HepG2 (cell line): Measurements from ENCODE around the gene DOK7. TPM values are rescaled to one million over a fixed set of nuclear protein-coding genes. Genes with fewer than 3 reads are reported as not detected.

Experiments
- ATAC-seq: fragments of 200-7000 bp; cut with Tn5 transposase; 3 replicates; pipeline ENCODE4 v1.9.1; 2020; ENCODE audit warnings: mild to moderate bottlenecking, moderate library complexity
- BruUV-seq: library from RNA; stranded (reverse); fragments of 400-500 nt; replicated peaks from 2 replicates; lab custom pipeline; 2021; lab: Mats Ljungman, UMichigan
- CTCF ChIA-PET: fragments of 300-600 bp; formaldehyde crosslinking; extraction: SDS; loops from one replicate; lab custom pipeline; 2021; ENCODE audit warnings: low total read pairs, inconsistent platforms, low intra/inter-chr PET ratio; lab: Yijun Ruan, JAX
- POLR2A ChIA-PET: fragments of 350-600 bp; sonication (Branson Sonifier 250); formaldehyde crosslinking; loops from one replicate; lab custom pipeline; 2020; ENCODE audit warnings: antibody characterized with exemption, inconsistent platforms; lab: Yijun Ruan, JAX
- DNase-seq: peaks from one replicate; pipeline ENCODE4 v3.0.0-alpha.2; 2015; ENCODE audit warnings: low spot score
- FAIRE-seq: peaks from 3 replicates; lab custom pipeline; 2011; peaks lifted over from hg19 to GRCh38; lab: Jason Lieb, UNC
- H2AFZ ChIP-seq: one replicate; pipeline ENCODE4 v1.6.1; 2011; ENCODE audit warnings: low read length, inconsistent platforms
- H3K27ac ChIP-seq: fragments of 300-600 bp; 3 replicates; pipeline ENCODE4 v1.8.0; 2011; ENCODE audit warnings: mixed run types, mild to moderate bottlenecking, mixed read lengths, low read length, inconsistent platforms; ENCODE audit not compliant: insufficient read depth; ENCODE audit errors: extremely low read length
- H3K27me3 ChIP-seq, 2 experiments: fragments of 200-600 bp in 1 of 2; 2 replicates in 1 of 2; 3 replicates in 1 of 2; pipeline versions ENCODE4 v1.6.0 to v1.8.0; 2011; ENCODE audit warnings: low read length in 2 of 2, mild to moderate bottlenecking in 2 of 2, moderate library complexity in 2 of 2, inconsistent platforms in 1 of 2; ENCODE audit not compliant: insufficient read depth in 2 of 2, control insufficient read depth in 1 of 2
- H3K36me3 ChIP-seq, 2 experiments: fragments of 200-600 bp in 1 of 2; replicated peaks in 1 of 2; 2 replicates in 1 of 2; 3 replicates in 1 of 2; pipeline versions ENCODE4 v1.5.1 to v1.8.0; 2011; ENCODE audit warnings: low read length in 2 of 2, inconsistent platforms in 1 of 2; ENCODE audit not compliant: insufficient read depth in 2 of 2, control insufficient read depth in 1 of 2
- H3K4me1 ChIP-seq: 2 replicates; pipeline ENCODE4 v1.5.1; 2012; ENCODE audit warnings: low read length, inconsistent platforms; ENCODE audit not compliant: insufficient read depth
- H3K4me2 ChIP-seq: 2 replicates; pipeline ENCODE4 v1.6.0; 2011; ENCODE audit warnings: low read depth, low read length, inconsistent platforms
- H3K4me3 ChIP-seq, 3 experiments: fragments of 200-600 bp in 1 of 3; sonication (generic), shearing (Covaris generic) in 1 of 3; replicated peaks in 1 of 3; 2 replicates each; pipeline ENCODE4 v1.5.1; 2011 to 2016; ENCODE audit warnings: low read length in 3 of 3, inconsistent platforms in 2 of 3, low read depth in 2 of 3, mild to moderate bottlenecking in 2 of 3, control low read depth in 1 of 3, mixed read lengths in 1 of 3; ENCODE audit not compliant: insufficient read depth in 1 of 3
- H3K79me2 ChIP-seq: one replicate; pipeline ENCODE4 v1.6.1; 2011; ENCODE audit warnings: low read length, inconsistent platforms; ENCODE audit not compliant: insufficient read depth
- H3K9ac ChIP-seq: 2 replicates; pipeline ENCODE4 v1.6.0; 2011; ENCODE audit warnings: mild to moderate bottlenecking, low read depth, low read length, inconsistent platforms; ENCODE audit not compliant: insufficient read depth
- H3K9me3 ChIP-seq: 2 replicates; pipeline ENCODE4 v1.5.1; 2012; ENCODE audit warnings: mild to moderate bottlenecking, low read length
- H4K20me1 ChIP-seq: 2 replicates; pipeline ENCODE4 v1.6.0; 2011; ENCODE audit warnings: inconsistent platforms, mild to moderate bottlenecking, low read length, moderate library complexity; ENCODE audit not compliant: insufficient read depth
- HOXA5 ChIP-seq: sonication (generic); formaldehyde crosslinking; IDR thresholded peaks from 2 replicates; pipeline ENCODE4 v1.4.0; 2020; ENCODE audit warnings: missing genetic modification reagents
- MEF2D ChIP-seq: sonication (generic); formaldehyde crosslinking; IDR thresholded peaks from 2 replicates; pipeline ENCODE4 v1.5.1; 2020; ENCODE audit warnings: mild to moderate bottlenecking, missing genetic modification reagents
- PATZ1 ChIP-seq: sonication (generic); formaldehyde crosslinking; IDR thresholded peaks from 2 replicates; pipeline ENCODE4 v1.4.0; 2020; ENCODE audit warnings: missing genetic modification reagents
- ZBTB7A ChIP-seq: sonication (generic); formaldehyde crosslinking; IDR thresholded peaks from 2 replicates; pipeline ENCODE4 v1.8.0; 2022; ENCODE audit warnings: mild to moderate bottlenecking, missing genetic modification reagents
- ZFY ChIP-seq: sonication (generic); formaldehyde crosslinking; IDR thresholded peaks from 2 replicates; pipeline ENCODE4 v1.4.0; 2020; ENCODE audit warnings: missing genetic modification reagents
- ZNF17 ChIP-seq: sonication (generic); formaldehyde crosslinking; IDR thresholded peaks from 2 replicates; pipeline ENCODE4 v1.5.0; 2020; ENCODE audit warnings: mild to moderate bottlenecking, missing genetic modification reagents
- ZNF563 ChIP-seq: sonication (generic); formaldehyde crosslinking; IDR thresholded peaks from 2 replicates; pipeline ENCODE4 v1.8.0; 2022; ENCODE audit warnings: mild to moderate bottlenecking, moderate library complexity, missing genetic modification reagents
- ZNF629 ChIP-seq: sonication (generic); formaldehyde crosslinking; conservative IDR thresholded peaks from 2 replicates; pipeline ENCODE4 v1.5.0; 2020; ENCODE audit warnings: missing genetic modification reagents
- WGBS: methylation state at CpG from one replicate; pipeline ENCODE4 v1.1.6; 2017; ENCODE audit warnings: low lambda C conversion rate; 5-methylcytosine and 5-hydroxymethylcytosine counted together
- in situ Hi-C: cut with HindIII; loops from 2 replicates; pipeline ENCODE4 v1.10.0; 2017; ENCODE audit warnings: low pct_unique_long_range_greater_than_20kb; ENCODE audit not compliant: extremely low pct_ligation_motif_present
- intact Hi-C: fragments of 100-400 bp; cut with micrococcal nuclease; formaldehyde crosslinking; loops from one replicate; pipeline ENCODE4 v1.10.0; 2022; ENCODE audit not compliant: unreplicated experiment
- polyA plus RNA-seq, 8 experiments: library from polyadenylated mRNA; depleted of rRNA in 3 of 8; stranded (reverse) in 7 of 8; unstranded in 1 of 8; fragments of >200 nt; fragmentation: Illumina TruSeq in 4 of 8; extraction: Trizol in 4 of 8; gene quantifications; 2 replicates each; pipeline versions ENCODE4 v1.2.1 to v1.2.3, GENCODE V29; 2011 to 2016; ENCODE audit warnings: low read depth in 4 of 8, missing spikeins in 1 of 8, mixed read lengths in 1 of 8; ENCODE audit not compliant: insufficient read depth in 1 of 8
- total RNA-seq, 5 experiments: library from RNA; depleted of rRNA; stranded (reverse); fragments of >200 nt; fragmentation: Illumina TruSeq; extraction: Trizol; gene quantifications; 2 replicates each; pipeline ENCODE4 v1.2.3, GENCODE V29; 2016; ENCODE audit warnings: low read depth in 1 of 5
- TF ChIP-seq, protein P1 (sequence below): sonication (generic); formaldehyde crosslinking; conservative IDR thresholded peaks from 2 replicates; pipeline ENCODE4 v1.4.0; 2020; ENCODE audit warnings: mild to moderate bottlenecking, missing genetic modification reagents, moderate library complexity

Gene DOK7
- total and polyA plus RNA-seq, 2 of the 13 experiments (the other 11 are each of a cell fraction or from before 2014, with no cell fraction given): 0.03 to 0.07 TPM

DNA sequence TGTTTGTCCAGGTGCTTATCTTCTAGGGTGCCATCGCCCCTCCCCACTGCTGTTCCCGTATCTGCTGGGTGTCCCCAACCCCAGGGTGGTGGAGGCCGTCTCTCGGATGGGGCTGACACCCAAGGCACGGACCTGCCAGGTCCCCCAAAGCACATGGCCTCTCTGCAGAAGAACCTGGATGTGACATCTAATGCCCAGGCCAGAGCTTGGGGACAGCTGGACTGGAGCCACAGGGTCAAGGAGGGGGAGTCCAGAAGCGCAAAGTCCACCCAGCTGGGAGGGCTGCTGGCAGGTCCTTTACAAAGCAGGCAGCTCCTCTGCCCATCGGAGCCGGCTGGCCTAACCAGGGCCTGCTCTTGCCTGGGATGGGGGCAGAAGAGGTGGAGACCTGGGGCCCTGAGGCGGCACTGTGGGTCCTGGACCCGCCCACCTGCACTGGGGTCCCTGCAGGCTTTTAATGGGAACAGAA, 751 bp upstream of the DOK7 start (continued):
- TF ChIP-seq PATZ1 (CRISPR knock-in tag): peak; percentile 60; the same call in 1 of the 2 replicates
- 0 out of 2 replicates have a peak, but pooled peaks have one; percentile 40 for TF ChIP-seq ZBTB7A (CRISPR knock-in tag)
- 0 out of 2 replicates have a peak, but pooled peaks have one; percentile 29 for TF ChIP-seq HOXA5 (CRISPR knock-in tag)

DNA sequence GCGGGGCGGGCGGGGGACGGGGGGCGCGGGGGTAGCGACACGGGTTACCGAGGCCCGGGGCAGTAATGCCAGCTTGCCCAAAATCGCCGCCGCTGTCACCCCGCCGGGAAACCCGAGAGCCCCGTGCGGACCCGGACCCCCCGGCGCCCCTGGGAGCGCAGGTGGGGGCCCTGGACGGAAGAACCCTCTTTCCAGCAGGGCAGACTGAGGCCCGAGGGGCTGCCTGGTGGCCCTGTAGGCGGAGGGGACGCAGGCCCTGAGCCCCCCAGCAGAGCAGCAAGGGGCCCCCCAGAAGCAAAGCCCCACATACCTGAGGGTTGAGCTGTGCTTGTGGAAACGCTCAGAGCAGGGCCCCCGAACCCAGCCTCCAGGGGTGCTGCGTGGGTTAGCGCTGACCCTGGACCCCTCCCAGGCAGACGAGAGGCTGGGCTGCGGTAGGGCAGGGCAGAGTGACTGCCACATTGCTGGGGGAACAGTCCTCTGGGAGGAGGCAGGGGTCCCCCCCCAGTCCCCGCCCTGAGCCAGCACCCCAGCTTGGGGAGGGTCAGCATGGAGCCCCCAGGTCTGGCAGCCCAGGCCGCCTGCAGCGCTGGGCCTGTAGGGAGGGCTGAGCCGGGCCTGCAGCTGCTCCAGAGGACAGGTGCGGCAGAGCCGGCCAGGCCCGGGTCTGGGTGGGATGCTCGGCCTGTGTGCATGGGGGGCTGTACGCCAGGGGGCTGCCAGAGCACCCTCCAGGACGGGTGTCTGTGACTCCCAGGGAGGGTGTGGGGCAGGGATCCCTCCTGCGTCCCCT, 646 bp downstream of the DOK7 start:
- H3K27me3 ChIP-seq: peaks cover 20 to 59% of the 10 kb centered on the region in 2 experiments
- no peaks in the 10 kb centered on the region for H3K9me3 ChIP-seq
- no TSS peak for BruUV-seq
- H4K20me1 ChIP-seq: no peaks in the 10 kb centered on the region
- ATAC-seq: peak; percentile 12; the same call in 2 of the 3 replicates
- H3K36me3 ChIP-seq: no peaks in the 10 kb centered on the region
- H3K4me3 ChIP-seq: peak overlapping the region in 2 of 3 experiments; percentile 16 to 55; a peak in 3 of 6 replicates
- H3K27ac ChIP-seq: no peak overlapping the region
- no peak for DNase-seq
- H3K9ac ChIP-seq: no peak overlapping the region
- H3K4me1 ChIP-seq: peaks cover 23% of the 10 kb centered on the region
- intact Hi-C loops: no loop called here
- no peak overlapping the region for H2AFZ ChIP-seq
- no peaks in the 10 kb centered on the region for H3K79me2 ChIP-seq
- CTCF ChIA-PET: no interaction called here
- 10% methylated on average over 4 of the region's 43 CpGs for WGBS
- no peak for FAIRE-seq
- POLR2A ChIA-PET: no interaction called here
- TF ChIP-seq ZNF17 (CRISPR knock-in tag) (peak; percentile 90; the same call in 1 of the 2 replicates), MEF2D (CRISPR knock-in tag) (no peak), ZFY (CRISPR knock-in tag) (0 out of 2 replicates have a peak, but pooled peaks have one; percentile 21), ZNF629 (CRISPR knock-in tag) (peak; percentile 54; the same call in 1 of the 2 replicates), ZNF563 (CRISPR knock-in tag) (no peak)
- TF ChIP-seq, protein P1, sequence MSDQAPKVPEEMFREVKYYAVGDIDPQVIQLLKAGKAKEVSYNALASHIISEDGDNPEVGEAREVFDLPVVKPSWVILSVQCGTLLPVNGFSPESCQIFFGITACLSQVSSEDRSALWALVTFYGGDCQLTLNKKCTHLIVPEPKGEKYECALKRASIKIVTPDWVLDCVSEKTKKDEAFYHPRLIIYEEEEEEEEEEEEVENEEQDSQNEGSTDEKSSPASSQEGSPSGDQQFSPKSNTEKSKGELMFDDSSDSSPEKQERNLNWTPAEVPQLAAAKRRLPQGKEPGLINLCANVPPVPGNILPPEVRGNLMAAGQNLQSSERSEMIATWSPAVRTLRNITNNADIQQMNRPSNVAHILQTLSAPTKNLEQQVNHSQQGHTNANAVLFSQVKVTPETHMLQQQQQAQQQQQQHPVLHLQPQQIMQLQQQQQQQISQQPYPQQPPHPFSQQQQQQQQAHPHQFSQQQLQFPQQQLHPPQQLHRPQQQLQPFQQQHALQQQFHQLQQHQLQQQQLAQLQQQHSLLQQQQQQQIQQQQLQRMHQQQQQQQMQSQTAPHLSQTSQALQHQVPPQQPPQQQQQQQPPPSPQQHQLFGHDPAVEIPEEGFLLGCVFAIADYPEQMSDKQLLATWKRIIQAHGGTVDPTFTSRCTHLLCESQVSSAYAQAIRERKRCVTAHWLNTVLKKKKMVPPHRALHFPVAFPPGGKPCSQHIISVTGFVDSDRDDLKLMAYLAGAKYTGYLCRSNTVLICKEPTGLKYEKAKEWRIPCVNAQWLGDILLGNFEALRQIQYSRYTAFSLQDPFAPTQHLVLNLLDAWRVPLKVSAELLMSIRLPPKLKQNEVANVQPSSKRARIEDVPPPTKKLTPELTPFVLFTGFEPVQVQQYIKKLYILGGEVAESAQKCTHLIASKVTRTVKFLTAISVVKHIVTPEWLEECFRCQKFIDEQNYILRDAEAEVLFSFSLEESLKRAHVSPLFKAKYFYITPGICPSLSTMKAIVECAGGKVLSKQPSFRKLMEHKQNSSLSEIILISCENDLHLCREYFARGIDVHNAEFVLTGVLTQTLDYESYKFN: no peak
- TF ChIP-seq, all 625 proteins: peak for 3
- H3K4me2 ChIP-seq: peak overlapping the region; percentile 36; the same call in 1 of the 2 replicates
- in situ Hi-C loops: no loop called here
